Gastrocnemius medialis (tissue), 4 donors: Measurements from ENCODE around the gene PPP2R2B.

ENCODE experiments used
- POLR2A ChIP-seq, 2 donors: fragments of 450-650 bp; IDR thresholded peaks; one replicate each; pipeline ENCODE4 v1.6.1; 2017; ENCODE audit warnings: antibody characterized with exemption in 2 of 2, mild to moderate bottlenecking in 2 of 2, moderate library complexity in 2 of 2
- TF ChIP-seq, protein P1 (sequence below), 5 experiments: fragments of 450-650 bp in 3 of 5; fragments of 200-600 bp in 2 of 5; sonication (generic) in 2 of 5; IDR thresholded peaks in 4 of 5; conservative IDR thresholded peaks in 1 of 5; 1 replicate in 4 of 5; 2 replicates in 1 of 5; pipeline ENCODE4 v1.5.1; 2016 to 2019; ENCODE audit warnings: antibody characterized with exemption in 5 of 5, mild to moderate bottlenecking in 3 of 5, moderate library complexity in 3 of 5

GRCh38 chr5:146753641-146754040 is 124.9 kb downstream of the PPP2R2B start:
- TF ChIP-seq, protein P1, sequence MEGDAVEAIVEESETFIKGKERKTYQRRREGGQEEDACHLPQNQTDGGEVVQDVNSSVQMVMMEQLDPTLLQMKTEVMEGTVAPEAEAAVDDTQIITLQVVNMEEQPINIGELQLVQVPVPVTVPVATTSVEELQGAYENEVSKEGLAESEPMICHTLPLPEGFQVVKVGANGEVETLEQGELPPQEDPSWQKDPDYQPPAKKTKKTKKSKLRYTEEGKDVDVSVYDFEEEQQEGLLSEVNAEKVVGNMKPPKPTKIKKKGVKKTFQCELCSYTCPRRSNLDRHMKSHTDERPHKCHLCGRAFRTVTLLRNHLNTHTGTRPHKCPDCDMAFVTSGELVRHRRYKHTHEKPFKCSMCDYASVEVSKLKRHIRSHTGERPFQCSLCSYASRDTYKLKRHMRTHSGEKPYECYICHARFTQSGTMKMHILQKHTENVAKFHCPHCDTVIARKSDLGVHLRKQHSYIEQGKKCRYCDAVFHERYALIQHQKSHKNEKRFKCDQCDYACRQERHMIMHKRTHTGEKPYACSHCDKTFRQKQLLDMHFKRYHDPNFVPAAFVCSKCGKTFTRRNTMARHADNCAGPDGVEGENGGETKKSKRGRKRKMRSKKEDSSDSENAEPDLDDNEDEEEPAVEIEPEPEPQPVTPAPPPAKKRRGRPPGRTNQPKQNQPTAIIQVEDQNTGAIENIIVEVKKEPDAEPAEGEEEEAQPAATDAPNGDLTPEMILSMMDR (IDR thresholded peaks at IDR 0.05 in 4 of 5, conservative IDR thresholded peaks at IDR 0.05 in 1 of 5): no peak
- TF ChIP-seq POLR2A (IDR thresholded peaks at IDR 0.05): no peak
